HG02610 (cell line): Measurements from ENCODE around the gene LMCD1.

Experiments used
- ATAC-seq: cut with Tn5 transposase; IDR thresholded peaks from one replicate; pipeline ENCODE4 v1.9.1; 2021; ENCODE audit warnings: mild to moderate bottlenecking, moderate library complexity; ENCODE audit not compliant: unreplicated experiment

The LMCD1 gene

DNA sequence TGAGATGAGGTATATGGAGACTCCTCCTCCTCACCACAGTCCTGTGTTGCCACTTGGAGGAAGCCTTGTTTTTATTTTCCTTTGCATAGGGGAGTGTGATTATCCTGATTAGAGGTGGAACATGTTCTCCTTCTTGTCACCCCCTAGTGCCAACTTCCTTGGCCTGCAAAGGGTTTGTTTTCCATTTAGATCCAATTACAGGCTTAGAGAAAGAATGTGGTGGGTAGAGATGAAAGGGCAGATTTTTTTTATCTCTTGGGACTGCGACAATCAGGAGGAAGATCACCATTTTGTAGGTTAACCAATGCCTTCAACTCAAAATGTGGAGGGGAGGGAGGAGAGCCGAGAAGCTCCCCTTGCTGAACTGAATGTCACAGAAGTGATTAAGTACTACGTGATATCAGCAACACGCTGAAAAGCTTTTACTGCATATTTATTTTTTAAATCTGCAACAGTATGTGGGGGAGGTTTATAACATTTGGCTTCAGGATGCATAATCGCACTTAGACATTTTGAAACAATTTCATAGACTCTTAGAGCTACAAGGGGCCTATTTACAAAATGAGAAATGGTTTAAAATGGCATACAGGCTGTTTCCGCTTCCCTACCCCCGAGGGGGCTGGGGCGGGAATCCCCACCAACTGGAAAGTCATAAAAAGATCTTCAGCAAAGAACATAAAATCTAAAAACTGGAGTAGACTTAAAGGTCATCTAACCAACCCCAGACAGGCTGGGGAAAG lies 2.4 kb downstream of the LMCD1 start:
- no peak for ATAC-seq

DNA sequence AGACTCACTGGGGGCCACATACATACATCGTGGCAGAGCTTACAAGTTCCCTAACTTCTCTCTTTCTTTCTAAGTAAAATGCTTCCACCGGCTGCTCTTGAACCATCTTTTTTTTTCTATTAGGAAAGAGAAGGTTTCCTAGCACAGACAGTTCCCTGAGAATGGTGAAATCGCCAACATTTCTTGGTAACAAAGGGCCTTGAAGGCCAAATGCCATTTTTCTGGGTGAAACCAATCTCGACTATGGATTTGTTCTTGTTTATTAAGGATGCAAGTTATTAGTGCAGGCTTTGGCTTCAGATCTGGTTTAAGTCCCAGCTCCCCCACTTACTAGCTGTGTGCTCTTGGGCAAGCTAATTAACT lies 3.0 kb downstream of the LMCD1 start:
- no peak for ATAC-seq

DNA sequence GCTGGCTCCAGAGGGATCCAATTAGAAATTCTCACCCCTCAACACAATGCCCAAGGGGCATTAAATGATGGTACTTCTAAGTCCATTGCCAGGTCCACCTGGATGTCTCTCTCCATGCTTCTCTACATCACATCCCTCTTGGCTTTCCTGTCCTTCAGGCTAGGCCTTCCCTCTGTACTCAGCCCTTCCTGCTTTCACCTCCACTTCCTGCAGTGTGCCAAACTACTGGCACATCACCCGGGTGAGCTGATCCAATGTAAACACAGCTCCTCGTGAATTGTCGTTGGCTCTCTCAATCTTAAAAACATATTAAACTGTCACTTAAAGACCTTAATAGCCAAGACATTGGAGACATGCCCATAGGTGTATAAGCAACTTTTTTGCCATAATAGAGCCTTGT lies 4.0 kb downstream of the LMCD1 start:
- no peak for ATAC-seq

DNA sequence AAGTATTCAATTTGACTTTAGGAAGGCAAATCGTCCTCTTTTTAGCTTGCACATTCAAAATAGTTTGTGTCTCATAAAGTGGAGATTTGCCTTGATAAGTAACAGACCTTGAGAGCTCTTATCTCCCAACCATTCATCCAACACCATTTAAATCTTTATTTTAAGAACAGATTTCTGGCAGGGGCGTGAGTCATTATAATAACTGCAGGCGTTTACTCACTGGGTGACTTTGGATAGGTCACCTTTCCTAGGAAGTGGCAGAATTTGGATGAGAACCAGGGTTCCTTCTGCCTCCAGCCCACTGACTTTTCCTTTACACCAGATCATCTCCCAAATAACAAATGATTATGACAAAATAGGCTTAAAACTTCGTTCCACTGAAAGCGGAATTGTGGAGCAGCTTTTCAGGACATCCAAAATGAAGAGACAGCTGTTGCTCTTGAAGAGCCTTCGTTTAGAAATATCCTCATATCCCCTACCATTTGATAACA lies 5.0 kb downstream of the LMCD1 start:
- ATAC-seq, result no peak

DNA sequence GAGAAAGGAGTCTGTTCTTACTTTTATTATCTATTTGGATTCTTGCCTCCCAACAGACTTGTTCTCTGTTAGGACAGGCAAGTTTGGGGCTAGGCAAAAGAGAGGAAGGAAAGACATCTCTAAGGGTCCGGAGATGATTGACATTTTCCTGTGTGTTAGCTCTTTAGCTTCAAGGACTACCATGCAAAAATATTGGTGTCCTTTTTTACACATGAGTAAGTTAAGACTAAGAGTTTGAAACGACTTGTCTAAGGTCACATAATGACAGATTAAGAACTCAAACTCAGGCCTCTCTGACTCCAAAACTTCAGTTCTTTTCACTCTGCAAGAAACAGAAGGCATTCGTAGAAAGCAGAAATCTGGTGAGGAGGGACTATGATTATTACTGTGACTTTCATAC lies 5.9 kb downstream of the LMCD1 start:
- no peak for ATAC-seq

DNA sequence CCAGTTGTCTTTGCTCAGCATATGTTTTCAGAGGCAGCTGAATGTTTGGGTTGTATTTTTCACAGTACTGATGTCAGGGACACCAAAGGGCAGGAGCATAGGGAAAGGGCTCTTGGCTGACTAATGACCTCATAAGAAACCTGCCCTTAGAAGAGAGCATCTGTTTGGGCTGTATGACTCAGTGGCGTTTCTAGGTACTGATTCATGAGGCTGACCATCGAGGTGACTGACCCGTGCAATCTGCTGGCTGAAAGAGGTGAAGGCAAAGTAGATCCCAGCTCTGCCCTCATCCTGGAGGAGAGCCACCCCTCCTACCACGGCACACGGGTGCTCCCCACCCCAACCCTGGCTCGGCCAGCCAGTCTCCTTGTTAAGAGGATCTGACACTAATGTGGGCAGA lies 8.3 kb downstream of the LMCD1 start:
- ATAC-seq, result no peak

DNA sequence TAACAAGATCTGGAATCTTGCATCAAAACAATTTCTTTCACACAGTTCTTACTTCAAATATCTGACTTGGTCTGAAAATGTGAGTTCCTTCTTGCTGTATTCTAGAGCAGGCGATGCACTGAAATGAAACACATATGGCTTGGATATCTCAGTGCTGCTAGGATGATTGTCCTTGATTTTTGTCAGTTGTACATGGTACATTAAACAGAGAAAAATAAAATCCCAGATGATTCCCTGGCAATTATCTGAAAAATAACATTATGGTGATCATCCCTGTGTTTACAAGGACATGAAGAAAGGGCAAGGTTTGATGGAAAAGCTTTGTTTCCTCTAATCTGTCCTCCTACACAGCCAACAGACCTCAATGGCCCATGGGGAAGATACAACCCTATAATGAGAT lies 10.6 kb downstream of the LMCD1 start:
- no peak for ATAC-seq

DNA sequence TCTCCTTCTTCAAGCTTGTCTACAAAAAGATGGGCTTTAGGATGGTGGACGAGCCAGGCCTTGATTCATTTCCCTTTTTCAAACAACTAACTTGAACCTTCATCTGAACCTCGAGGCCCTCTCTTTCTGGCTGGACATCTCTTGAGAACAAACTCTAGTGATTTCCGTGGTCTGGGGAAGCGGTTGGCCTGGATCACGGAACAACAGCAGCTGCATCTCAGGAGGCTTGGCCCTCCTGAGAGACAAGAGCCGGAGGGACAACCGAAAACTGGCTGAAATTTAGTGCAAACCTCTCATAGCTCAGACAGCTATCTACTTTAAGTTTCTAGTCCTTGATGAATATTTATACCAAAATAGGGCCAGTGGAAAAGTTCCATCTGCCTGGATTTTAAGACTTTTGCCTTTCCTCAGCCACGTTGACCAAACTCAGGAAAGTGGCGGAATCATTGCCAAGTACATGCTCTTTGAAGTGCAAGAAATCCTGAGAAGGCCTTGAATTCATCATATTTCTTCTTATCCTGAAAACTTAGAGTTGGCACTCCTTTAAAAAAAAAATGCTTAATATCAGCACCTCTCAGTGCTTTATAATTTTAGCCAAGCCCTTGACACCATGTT lies 14.5 kb downstream of the LMCD1 start:
- ATAC-seq, result no peak

DNA sequence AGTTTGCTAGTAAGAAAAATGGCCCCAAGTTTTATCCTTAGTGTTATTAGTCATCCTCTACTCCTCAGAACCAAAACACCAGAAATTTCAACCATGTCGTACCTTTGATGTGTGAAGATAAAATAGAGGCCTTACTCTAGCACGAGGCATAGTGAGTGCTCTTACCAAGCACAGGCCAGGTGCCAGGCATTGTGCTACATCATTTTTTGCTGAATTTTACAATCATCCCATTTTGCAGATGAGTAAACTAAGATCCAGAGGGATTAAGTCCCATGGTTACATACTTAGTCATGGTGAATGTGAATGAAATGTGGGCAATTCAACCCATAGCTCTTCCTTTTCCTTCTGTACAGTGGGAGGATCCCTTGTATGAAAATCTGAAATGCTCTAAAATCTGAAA lies 15.2 kb downstream of the LMCD1 start:
- ATAC-seq, result no peak

DNA sequence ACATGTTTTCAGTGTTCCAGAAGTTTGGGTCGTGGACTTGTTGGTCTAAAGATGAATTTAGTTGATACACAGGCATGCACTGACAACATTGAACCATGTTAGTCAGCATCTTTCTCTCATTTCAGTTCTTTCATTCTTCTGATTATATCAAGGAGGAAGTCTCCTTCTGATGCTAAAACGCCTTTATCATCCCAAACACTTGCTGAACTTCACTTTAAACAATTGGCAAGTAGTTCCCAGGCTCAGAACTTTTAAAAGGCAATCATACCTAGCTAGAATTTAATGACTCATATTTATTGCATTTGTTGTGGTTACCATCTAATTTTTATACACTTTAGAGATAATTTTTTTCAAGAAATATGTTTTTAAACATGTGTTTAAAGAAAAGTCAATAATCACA lies 15.9 kb downstream of the LMCD1 start:
- no peak for ATAC-seq

DNA sequence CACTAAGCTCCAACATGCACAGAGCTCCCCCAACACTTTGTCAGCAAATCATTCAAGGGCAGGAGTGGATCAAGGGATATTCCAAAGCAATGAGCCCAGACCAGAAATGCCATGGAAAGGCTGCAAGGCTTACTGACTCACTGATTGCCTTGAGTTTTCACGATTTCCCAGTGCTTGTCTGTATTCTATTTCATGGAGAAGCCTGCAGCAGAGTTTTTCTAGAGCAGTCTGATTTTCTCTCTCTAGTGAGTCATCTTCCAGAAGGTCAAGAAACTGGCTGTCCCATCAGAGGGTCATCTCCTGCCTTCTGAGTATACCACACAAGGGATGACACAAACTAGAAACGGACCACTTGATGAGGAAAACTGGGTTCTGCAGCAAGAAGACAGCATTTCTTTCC lies 16.5 kb downstream of the LMCD1 start:
- no peak for ATAC-seq

DNA sequence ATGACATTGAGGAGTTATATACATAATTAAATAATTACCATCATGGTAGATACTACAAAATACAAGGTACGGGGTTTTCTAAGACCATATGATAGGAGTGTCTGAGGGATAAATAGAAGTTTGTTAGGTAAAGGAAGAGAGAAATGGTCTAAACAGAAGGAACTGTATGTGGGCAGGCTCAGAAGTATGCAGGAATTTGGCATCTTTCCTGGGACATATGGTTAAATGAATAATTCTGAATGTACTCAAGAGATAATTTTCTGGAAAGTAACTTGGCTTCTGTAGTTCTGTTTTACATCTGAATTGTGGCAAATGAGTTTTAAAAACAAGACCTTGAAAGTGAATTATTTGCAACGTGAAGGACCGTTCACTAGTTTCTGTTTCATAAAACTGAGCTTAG lies 17.5 kb downstream of the LMCD1 start:
- no peak for ATAC-seq

DNA sequence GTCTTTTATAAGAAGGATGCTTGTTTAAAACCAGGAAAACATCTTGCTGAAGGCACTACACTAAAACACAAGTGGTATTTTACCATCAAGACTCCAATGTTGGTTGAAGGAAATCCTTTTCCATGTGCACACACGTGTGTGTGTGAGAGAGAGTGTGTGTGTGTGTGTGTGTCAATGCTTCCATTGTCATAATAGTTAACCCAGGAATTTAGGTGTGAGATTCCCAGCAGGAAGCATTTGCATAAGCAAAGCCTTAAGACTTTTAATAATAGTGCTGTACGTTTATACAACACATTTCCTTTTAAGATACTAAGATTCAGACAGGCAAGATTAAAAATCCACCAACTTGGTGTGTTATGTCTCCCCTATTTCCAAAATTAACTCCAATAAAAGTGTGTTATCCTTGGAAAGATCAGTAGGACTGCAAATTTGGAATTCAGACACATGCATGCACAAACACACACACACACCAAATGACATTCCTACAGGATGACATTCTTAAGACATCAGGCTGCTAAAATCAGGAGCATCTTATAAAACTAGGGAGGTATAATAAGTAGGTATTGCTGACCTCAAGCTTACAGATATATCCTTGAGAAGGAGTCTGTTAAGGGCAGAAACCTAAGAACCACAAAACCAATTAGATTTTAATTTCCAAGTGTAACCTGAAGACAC lies 18.3 kb downstream of the LMCD1 start:
- no peak for ATAC-seq

DNA sequence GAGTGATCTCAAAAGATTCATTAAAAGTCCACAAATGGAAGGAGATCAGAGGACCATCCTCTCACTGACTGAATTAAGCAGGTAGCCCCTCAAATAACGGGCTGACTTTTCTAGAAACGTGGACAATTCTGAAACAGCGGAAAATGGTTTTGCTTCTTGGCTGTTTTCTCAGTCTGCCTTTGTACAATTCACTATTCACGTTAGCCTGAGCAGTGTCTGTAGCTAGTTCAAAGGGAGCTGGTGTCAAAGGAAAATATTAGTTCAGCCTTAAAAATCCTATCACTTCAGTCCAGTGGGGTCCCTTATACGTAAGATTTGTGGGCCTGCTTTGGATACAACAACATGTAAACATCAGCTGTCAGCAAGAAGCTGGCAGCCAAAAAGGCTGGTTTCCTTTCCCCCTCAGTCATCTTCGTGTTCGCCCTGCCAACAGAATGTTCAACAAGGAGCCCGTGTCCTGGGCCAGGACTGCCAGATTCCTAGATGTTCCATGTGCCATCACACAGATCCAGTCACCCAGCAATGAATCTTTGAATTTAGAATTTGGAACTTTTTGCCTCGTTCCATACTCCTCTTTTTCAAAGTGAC lies 19.3 kb downstream of the LMCD1 start:
- ATAC-seq, result no peak

DNA sequence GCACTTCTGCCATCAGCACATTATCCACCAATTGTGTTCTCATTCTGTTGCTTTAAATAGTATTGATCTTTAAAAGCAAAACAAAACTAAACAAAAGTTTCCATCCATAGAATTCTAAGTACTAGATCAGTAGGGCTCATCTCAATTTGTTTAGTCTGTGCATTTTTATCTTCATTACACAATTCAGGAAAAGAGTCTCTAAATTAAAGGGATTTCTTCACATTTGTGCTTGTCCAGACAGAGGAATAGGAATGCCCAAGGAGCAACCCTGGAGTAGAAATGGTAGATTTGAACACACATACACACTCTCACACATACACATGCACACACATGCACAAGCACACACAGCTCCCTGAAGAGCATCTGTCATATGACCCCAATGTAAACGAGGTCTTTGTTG lies 21.4 kb downstream of the LMCD1 start:
- ATAC-seq, result no peak

DNA sequence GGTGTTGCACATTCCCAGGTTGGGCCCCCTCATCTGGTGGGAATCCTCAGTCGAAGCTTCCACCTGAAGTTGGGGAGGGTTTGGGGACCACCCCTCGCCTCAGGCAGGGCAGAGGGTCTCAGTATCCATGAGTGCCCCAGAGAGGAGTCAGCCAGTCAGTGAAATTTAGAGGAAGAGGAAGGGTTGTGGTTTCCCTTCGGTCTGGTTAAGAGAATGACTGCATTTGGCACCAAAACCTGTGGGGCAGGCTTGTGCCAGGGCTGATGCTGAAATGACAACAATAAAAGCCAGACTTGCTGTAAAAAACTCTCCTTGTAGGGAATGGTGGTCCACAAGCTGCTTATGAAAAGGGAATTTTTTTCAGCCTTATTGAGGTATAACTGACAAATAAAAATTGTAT lies 22.6 kb downstream of the LMCD1 start:
- no peak for ATAC-seq

DNA sequence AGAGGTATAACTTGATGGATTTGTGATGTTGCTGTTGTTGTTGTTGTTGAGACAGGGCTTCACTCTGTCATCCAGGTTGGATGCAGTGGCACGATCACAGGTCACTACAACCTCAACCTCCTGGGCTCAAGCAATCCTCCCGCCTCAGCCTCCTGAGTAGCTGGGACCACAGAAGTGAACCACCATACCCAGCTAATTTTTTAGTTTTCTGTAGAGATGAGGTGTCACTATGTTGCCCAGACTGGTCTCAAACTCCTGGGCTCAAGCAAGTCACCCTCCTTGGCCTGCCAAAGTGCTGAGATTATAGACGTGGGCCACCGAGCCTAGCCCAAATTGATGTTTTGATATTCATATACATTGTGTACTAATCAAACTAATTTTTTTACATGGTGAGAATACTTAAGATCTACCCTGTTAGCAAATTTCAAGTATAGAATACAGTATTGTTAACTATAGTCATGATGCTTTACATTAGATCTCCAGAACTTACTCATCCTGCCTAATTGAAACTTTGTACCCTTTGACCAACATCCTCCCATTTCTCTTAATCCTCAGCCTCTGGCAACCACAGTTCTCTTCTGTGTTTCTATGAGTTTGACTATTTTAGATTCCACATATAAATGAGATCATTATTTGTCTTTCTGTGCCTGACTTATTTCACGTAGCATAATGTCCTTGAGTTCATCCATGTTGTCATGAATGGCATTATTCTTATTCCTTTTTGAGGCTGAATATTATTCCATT lies 23.2 kb downstream of the LMCD1 start:
- ATAC-seq, result no peak

DNA sequence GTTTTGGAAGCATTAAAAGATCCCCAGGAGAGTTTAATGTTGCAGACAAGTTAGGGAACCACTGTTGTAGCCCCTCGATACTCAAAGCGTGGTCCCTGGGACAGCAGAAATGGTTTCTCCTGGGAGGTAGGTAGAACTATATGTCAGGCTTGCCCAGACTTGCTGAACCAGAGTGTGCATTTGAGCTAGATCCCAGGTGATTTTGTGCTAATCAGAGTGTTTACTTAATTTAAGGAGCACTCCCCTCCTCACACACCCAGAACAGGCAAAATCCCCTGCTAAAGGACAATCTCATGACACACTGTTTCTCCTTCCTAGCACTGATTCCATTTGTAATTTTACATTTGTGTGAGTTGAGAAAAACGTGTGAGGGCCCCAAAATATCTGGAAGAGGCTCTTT lies 24.3 kb downstream of the LMCD1 start:
- no peak for ATAC-seq

DNA sequence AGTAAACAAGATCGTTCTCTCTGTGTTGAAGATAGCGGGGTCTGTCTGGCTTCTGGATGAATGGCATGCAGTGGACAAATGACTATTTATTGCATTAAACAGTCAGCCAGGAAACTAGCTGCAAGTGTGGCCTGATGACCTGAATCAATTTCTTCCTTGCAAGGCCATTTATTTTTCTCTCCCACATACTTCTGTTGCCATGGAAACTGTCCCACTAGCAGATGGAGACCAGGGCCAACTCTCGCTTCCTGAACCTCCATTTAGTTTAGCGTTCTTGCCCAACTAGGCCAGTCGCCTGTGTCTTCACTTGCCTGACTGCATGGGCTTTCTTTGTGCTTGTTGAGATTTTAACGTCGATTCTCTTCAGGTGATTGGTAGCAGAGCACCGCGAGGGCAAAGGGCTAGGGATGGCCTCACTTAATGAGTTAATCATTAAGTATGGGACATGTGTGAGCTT lies 27.6 kb downstream of the LMCD1 start:
- ATAC-seq, result no peak

DNA sequence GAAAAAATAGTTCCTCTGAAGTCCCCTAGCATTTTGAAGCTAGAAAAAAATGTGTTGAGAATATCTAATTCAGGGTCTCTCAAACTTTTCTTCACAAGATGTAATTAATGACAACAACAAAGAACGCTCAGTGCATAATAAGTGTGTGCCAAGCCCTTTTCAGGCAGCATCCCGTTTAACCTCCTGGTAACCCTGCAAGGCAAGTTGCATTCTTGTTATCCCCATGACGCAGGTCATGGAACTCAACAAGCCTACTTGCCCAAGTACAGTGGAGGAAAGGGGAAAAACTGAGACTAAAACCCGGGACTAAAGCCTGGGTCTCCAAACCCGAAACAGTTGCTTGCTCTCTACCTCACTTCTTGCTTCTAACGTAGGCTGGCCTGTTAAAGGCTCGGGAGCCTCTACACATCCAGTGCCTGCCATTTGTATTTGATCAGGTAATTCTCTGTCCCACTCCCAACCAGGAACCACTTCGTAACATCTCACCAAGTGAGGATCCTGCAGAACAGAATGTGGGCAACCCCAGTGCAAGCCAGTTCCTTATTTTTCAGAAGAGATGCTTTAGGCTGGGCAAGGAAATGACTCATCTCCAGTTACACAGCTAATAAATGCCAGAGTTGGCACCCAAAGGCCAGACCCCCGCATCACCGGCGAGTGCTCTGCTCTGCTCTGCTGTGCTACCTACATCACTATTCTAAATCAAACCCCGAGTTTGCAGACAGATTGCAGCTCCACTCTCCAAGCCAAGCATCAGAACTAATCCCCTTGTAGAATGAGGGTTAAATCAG lies 28.3 kb downstream of the LMCD1 start:
- ATAC-seq, result no peak
